OCI-LY3 (cell line): ENCODE measurements around the gene ABL2.

ENCODE experiments used
- H2AFZ ChIP-seq: fragments of 200-600, 300-600 bp; shearing (Covaris generic); 2 replicates; pipeline ENCODE4 v1.6.0; 2014; ENCODE audit warnings: antibody characterized with exemption, low read depth, low read length
- H3K27ac ChIP-seq: fragments of 200-600, 300-600 bp; sonication (generic); 2 replicates; pipeline ENCODE4 v1.5.1; 2014; ENCODE audit warnings: mild to moderate bottlenecking, low read length, moderate library complexity, mixed read lengths
- H3K27me3 ChIP-seq: fragments of 200-600, 300-600 bp; sonication (generic); 2 replicates; pipeline ENCODE4 v1.6.1; 2014; ENCODE audit warnings: low read depth, low read length, mixed read lengths
- H3K36me3 ChIP-seq: fragments of 200-600, 300-600 bp; sonication (generic); replicated peaks from 2 replicates; pipeline ENCODE3; 2014; ENCODE audit warnings: low read depth, low read length, mixed read lengths
- H3K4me1 ChIP-seq: fragments of 300-600, 200-600 bp; sonication (generic); 2 replicates; pipeline ENCODE4 v1.6.1; 2014; ENCODE audit warnings: low read length, mixed read lengths
- H3K4me2 ChIP-seq: fragments of 200-600, 300-600 bp; sonication (generic); 2 replicates; pipeline ENCODE4 v1.6.1; 2014; ENCODE audit warnings: low read length, mixed read lengths
- H3K4me3 ChIP-seq: fragments of 300-600, 200-600 bp; sonication (generic); 2 replicates; pipeline ENCODE4 v1.5.1; 2014; ENCODE audit warnings: antibody characterized with exemption, mild to moderate bottlenecking, low read length, moderate library complexity
- H3K79me2 ChIP-seq: fragments of 300-600, 200-600 bp; shearing (Covaris generic); 2 replicates; pipeline ENCODE4 v1.6.1; 2014; ENCODE audit warnings: mild to moderate bottlenecking, low read length, mixed read lengths
- H3K9ac ChIP-seq: fragments of 300-600, 200-600 bp; shearing (Covaris generic); 2 replicates; pipeline ENCODE4 v1.6.0; 2014; ENCODE audit warnings: mild to moderate bottlenecking, low read length, moderate library complexity
- H3K9me3 ChIP-seq: fragments of 200-600, 300-600 bp; shearing (Covaris generic); 2 replicates; pipeline ENCODE4 v1.6.1; 2014; ENCODE audit warnings: low read length, mixed read lengths; ENCODE audit not compliant: insufficient read depth
- H4K20me1 ChIP-seq: fragments of 200-600, 300-600 bp; sonication (generic); 2 replicates; pipeline ENCODE4 v1.6.1; 2016; ENCODE audit warnings: low read length, mixed read lengths; ENCODE audit not compliant: insufficient read depth
- CTCF ChIP-seq: fragments of 200-600, 300-600 bp; sonication (generic); IDR thresholded peaks from 2 replicates; pipeline ENCODE4 v1.5.1; 2014; ENCODE audit warnings: antibody characterized with exemption, low read length, low read depth
- EZH2phosphoT487 ChIP-seq: fragments of 200-600 bp; shearing (Covaris generic); IDR thresholded peaks from 2 replicates; pipeline ENCODE4 v1.6.1; 2018; ENCODE audit warnings: antibody characterized with exemption, mixed run types, low read depth

ABL2 gene

GRCh38 chr1:179107706-179108629 lies 121.5 kb downstream of the ABL2 start:
- no peaks in the 10 kb centered on the region for H3K79me2 ChIP-seq
- H3K36me3 ChIP-seq: peaks cover 33% of the 10 kb centered on the region
- no peaks in the 10 kb centered on the region for H3K9me3 ChIP-seq
- TF ChIP-seq EZH2phosphoT487: no peak
- no peak for TF ChIP-seq CTCF
- 0 out of 2 replicates have a peak, but pooled peaks cover 3% of the 10 kb centered on the region for H3K4me1 ChIP-seq
- H3K27me3 ChIP-seq: no peaks in the 10 kb centered on the region
- H4K20me1 ChIP-seq: no peaks in the 10 kb centered on the region
- H3K9ac ChIP-seq: no peak overlapping the region
- H3K4me3 ChIP-seq: no peak overlapping the region
- H2AFZ ChIP-seq: no peak overlapping the region
- no peak overlapping the region for H3K27ac ChIP-seq
- H3K4me2 ChIP-seq: no peak overlapping the region

GRCh38 chr1:179105393-179105792 lies 124.1 kb downstream of the ABL2 start:
- Histone ChIP-seq H2AFZ (no peak overlapping the region), H3K27me3 (no peaks in the 10 kb centered on the region), H3K4me1 (0 out of 2 replicates have a peak, but pooled peaks cover 3% of the 10 kb centered on the region), H3K4me2 (no peak overlapping the region), H3K4me3 (no peak overlapping the region), H3K9me3 (no peaks in the 10 kb centered on the region), H3K79me2 (no peaks in the 10 kb centered on the region), H3K9ac (no peak overlapping the region), H4K20me1 (no peaks in the 10 kb centered on the region), H3K36me3 (peaks cover 29% of the 10 kb centered on the region), H3K27ac (no peak overlapping the region)
- TF ChIP-seq EZH2phosphoT487: no peak
- TF ChIP-seq CTCF: peak; percentile 52

GRCh38 chr1:179104611-179105250 lies 124.7 kb downstream of the ABL2 start:
- Histone ChIP-seq H3K4me1 (0 out of 2 replicates have a peak, but pooled peaks cover 3% of the 10 kb centered on the region), H3K27me3 (no peaks in the 10 kb centered on the region), H3K9ac (no peak overlapping the region), H4K20me1 (no peaks in the 10 kb centered on the region), H3K4me3 (no peak overlapping the region), H3K27ac (no peak overlapping the region), H2AFZ (no peak overlapping the region), H3K4me2 (no peak overlapping the region), H3K36me3 (peaks cover 26% of the 10 kb centered on the region), H3K79me2 (no peaks in the 10 kb centered on the region), H3K9me3 (no peaks in the 10 kb centered on the region)
- no peak for TF ChIP-seq EZH2phosphoT487
- TF ChIP-seq CTCF: no peak

- no peak overlapping the region for H3K27ac ChIP-seq
- no peak overlapping the region for H2AFZ ChIP-seq
- no peaks in the 10 kb centered on the region for H4K20me1 ChIP-seq
- H3K9me3 ChIP-seq: no peaks in the 10 kb centered on the region
- H3K27me3 ChIP-seq: no peaks in the 10 kb centered on the region
- 0 out of 2 replicates have a peak, but pooled peaks cover 3% of the 10 kb centered on the region for H3K4me1 ChIP-seq
- H3K9ac ChIP-seq: no peak overlapping the region
- H3K4me2 ChIP-seq: no peak overlapping the region
- no peak overlapping the region for H3K4me3 ChIP-seq
- H3K79me2 ChIP-seq: no peaks in the 10 kb centered on the region
- TF ChIP-seq CTCF (no peak), EZH2phosphoT487 (no peak)
- peaks cover 22% of the 10 kb centered on the region for H3K36me3 ChIP-seq
These were observed 125.5 kb downstream of the ABL2 start for GRCh38 chr1:179103999-179104398.
